Mammary epithelial cell (primary cell): ENCODE results near the gene CUL4A.

Source experiments
- EZH2 ChIP-seq: IDR thresholded peaks from 2 replicates; pipeline ENCODE4 v1.6.1; 2012; ENCODE audit warnings: low read length, inconsistent platforms, borderline replicate concordance
- TF ChIP-seq, protein P1 (sequence below), 2 donors: IDR thresholded peaks in 1 of 2; conservative IDR thresholded peaks in 1 of 2; 2 replicates each; pipeline ENCODE4 v1.5.1; 2011 to 2012; ENCODE audit warnings: inconsistent platforms in 2 of 2, low read length in 2 of 2, mild to moderate bottlenecking in 2 of 2, control low read depth in 1 of 2, low read depth in 1 of 2; ENCODE audit not compliant: insufficient read depth in 1 of 2; ENCODE audit errors: extremely low read depth in 1 of 2

DNA sequence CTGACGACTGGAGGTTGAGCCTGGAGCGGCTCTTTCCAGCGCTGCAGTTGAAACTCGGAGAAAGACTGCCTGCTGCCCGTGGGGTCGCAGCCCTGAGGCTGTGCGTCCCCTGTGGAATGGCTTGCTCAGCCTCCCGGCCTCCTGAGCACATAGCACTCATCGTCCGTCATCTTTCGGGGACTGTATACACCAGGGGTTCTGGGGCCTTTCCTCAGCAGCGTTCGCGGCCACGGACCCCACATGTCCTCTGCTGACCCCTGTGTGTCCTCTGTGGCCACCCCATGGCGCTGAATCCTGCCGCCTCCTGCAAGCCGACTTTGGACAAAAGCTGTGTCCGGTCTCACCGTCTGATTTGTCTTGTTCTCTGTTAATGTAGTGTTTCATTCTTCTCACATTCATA, 20.4 kb downstream of the CUL4A start:
- TF ChIP-seq, protein P1, sequence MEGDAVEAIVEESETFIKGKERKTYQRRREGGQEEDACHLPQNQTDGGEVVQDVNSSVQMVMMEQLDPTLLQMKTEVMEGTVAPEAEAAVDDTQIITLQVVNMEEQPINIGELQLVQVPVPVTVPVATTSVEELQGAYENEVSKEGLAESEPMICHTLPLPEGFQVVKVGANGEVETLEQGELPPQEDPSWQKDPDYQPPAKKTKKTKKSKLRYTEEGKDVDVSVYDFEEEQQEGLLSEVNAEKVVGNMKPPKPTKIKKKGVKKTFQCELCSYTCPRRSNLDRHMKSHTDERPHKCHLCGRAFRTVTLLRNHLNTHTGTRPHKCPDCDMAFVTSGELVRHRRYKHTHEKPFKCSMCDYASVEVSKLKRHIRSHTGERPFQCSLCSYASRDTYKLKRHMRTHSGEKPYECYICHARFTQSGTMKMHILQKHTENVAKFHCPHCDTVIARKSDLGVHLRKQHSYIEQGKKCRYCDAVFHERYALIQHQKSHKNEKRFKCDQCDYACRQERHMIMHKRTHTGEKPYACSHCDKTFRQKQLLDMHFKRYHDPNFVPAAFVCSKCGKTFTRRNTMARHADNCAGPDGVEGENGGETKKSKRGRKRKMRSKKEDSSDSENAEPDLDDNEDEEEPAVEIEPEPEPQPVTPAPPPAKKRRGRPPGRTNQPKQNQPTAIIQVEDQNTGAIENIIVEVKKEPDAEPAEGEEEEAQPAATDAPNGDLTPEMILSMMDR (conservative IDR thresholded peaks at IDR 0.05 in 1 of 2, IDR thresholded peaks at IDR 0.05 in 1 of 2; ENCODE audit: extremely low read depth in 1 of 2, insufficient read depth in 1 of 2, low read depth in 1 of 2, low read length in 2 of 2), result no peak
- TF ChIP-seq EZH2, result no peak
